Measurements from ENCODE around the gene C2CD3. TPM values are rescaled to one million over a fixed set of nuclear protein-coding genes. Genes with fewer than 3 reads are reported as not detected.

The C2CD3 gene
- total and polyA plus RNA-seq, 2 of the 4 experiments (the other 2 are of a cell fraction), result 11.1 to 19.2 TPM

DNA sequence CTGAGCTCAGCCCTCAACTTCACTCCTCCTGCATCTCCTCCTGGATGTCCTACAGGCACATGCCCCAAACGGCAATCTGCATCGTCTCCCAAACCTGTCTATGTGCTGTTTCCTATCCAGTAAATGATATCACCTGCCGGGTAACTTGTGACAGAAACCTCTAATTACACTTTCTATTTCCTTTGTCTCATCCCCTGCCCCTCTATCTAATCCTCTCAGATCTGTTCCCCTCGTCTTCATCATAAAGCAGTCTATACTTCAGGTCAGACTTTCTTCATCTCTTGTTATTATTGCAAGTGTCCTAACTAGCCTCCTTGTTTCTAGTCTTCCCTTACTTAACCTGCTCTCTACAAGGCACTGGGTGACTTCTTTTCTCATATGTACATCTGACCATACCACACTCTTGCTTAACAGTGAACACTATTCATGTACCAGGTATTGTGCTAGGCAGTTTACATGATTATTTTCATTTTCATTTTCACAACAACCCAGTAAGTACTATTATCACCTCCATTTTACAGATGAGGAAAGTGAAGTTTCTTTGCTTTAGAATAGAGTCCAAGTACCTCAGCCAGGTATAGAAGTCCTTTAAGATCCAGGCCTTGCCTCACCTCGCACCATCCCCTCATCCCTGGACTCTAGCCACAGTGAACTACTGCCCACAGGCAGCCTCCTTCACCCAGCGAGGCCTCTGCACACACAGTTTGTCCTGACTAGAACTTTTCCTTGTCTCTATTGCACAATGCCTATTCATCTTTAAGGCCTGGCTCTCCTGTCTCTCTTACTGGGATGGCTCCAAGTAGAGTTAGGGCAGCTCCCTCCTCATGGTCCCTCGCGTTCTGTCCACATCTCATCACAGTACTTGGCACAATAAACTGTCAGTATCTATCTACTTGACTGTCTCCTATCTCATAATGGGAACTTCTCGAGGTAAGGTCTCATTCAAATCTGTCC lies 139.8 kb downstream of the C2CD3 start:
- dilution Hi-C loops (cut with HindIII; ENCODE audit: low sequenced_read_pairs, unreplicated experiment) (no loop called here), intact Hi-C loops (cut with micrococcal nuclease) (no loop called here), in situ Hi-C loops (cut with MboI; ENCODE audit: low sequenced_read_pairs) (no loop called here)
- Histone ChIP-seq H3K9me3 (ENCODE audit: control insufficient read depth, insufficient read depth, low read length) (no peaks in the 10 kb centered on the region), H3K27ac (ENCODE audit: insufficient read depth, low read length) (no peak overlapping the region), H3K27me3 (ENCODE audit: control insufficient read depth, insufficient read depth, low read length) (no peaks in the 10 kb centered on the region), H3K9ac (ENCODE audit: low read depth, low read length) (no peak overlapping the region), H3K4me3 (ENCODE audit: insufficient read depth, low read depth, low read length) (no peak overlapping the region), H2BK15ac (ENCODE audit: low read depth, low read length) (no peak overlapping the region), H3K36me3 (ENCODE audit: control insufficient read depth, insufficient read depth, low read length) (peaks cover 18% of the 10 kb centered on the region), H3K56ac (ENCODE audit: extremely low read depth, insufficient read depth, low read length) (no peak overlapping the region), H4K5ac (ENCODE audit: low read depth, low read length) (no peak overlapping the region), H3K23ac (ENCODE audit: low read depth, low read length) (no peak overlapping the region), H3K18ac (ENCODE audit: low read depth, low read length) (no peak overlapping the region), H2BK20ac (ENCODE audit: low read depth, low read length) (no peak overlapping the region), H4K8ac (ENCODE audit: low read depth in 2 of 2, low read length in 2 of 2) (no peak overlapping the region), H3K4ac (ENCODE audit: low read depth, low read length) (no peak overlapping the region), H3K4me2 (ENCODE audit: low read depth, low read length) (no peak overlapping the region), H2AK5ac (ENCODE audit: low read depth, low read length) (no peak overlapping the region), H3K9me1 (ENCODE audit: insufficient read depth, low read length) (peaks cover 16% of the 10 kb centered on the region), H2AFZ (replicated peaks; ENCODE audit: low read length, poor library complexity) (no peak overlapping the region), H2BK120ac (ENCODE audit: low read depth, low read length) (no peak overlapping the region), H3K14ac (replicated peaks; ENCODE audit: low read depth, low read length) (no peak overlapping the region), H4K20me1 (ENCODE audit: insufficient read depth, low read length) (no peaks in the 10 kb centered on the region), H4K91ac (ENCODE audit: insufficient read depth, low read depth, low read length) (no peak overlapping the region), H3K4me1 (ENCODE audit: control insufficient read depth, insufficient read depth, low read length) (peaks cover 8% of the 10 kb centered on the region), H2AK9ac (replicated peaks; ENCODE audit: low read depth, low read length, poor library complexity) (no peak overlapping the region), H3K79me1 (ENCODE audit: low read depth in 1 of 2, low read length in 2 of 2) (no peaks in the 10 kb centered on the region), H2BK5ac (ENCODE audit: low read depth, low read length, poor library complexity, severe bottlenecking) (no peak overlapping the region)
- no TSS peak for BruUV-seq (replicated peaks)
- CTCF ChIA-PET, result no interaction called here
- TF ChIP-seq, protein P1, sequence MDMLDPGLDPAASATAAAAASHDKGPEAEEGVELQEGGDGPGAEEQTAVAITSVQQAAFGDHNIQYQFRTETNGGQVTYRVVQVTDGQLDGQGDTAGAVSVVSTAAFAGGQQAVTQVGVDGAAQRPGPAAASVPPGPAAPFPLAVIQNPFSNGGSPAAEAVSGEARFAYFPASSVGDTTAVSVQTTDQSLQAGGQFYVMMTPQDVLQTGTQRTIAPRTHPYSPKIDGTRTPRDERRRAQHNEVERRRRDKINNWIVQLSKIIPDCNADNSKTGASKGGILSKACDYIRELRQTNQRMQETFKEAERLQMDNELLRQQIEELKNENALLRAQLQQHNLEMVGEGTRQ (IDR thresholded peaks at IDR 0.05; ENCODE audit: low read depth, low read length), result no peak
- TF ChIP-seq CEBPB (IDR thresholded peaks at IDR 0.05; ENCODE audit: low read depth, low read length), result peak; percentile 74
- no peak for ATAC-seq (ENCODE audit: low read depth)
- 94% methylated on average over 5 of the region's 9 CpGs; no CpG with 5 or more reads in 1 of the 2 experiments for WGBS, 2 experiments (ENCODE audit: extremely low coverage in 2 of 2, insufficient read length in 1 of 2)
- no peak for DNase-seq
- POLR2A ChIA-PET (ENCODE audit: unreplicated experiment), result no interaction called here
